Tibial artery (tissue), 4 donors: ENCODE data around the gene PGA4.

ENCODE experiments used
- DNase-seq, 2 donors: peaks; one replicate each; pipeline ENCODE4 v3.0.0-alpha.2; 2019
- H3K27ac ChIP-seq, 2 donors: fragments of 200-600 bp; sonication (generic) in 1 of 2; 1 replicate in 1 of 2; 2 replicates in 1 of 2; pipeline ENCODE4 v1.5.1; 2018 to 2019; ENCODE audit warnings: mild to moderate bottlenecking in 1 of 2
- H3K27me3 ChIP-seq, 2 donors: fragments of 200-600 bp; sonication (generic) in 1 of 2; one replicate each; pipeline versions ENCODE4 v1.5.1 to v1.6.0; 2016 to 2019
- H3K36me3 ChIP-seq, 3 donors: fragments of 200-600 bp; sonication (generic) in 2 of 3; one replicate each; pipeline ENCODE4 v1.5.1; 2016 to 2019; ENCODE audit warnings: mild to moderate bottlenecking in 2 of 3
- H3K4me1 ChIP-seq, 4 donors: fragments of 200-600 bp; sonication (generic) in 2 of 4; 1 replicate in 3 of 4; 2 replicates in 1 of 4; pipeline ENCODE4 v1.5.1; 2016 to 2019
- H3K4me3 ChIP-seq, 2 donors: fragments of 200-600 bp; sonication (generic) in 1 of 2; 1 replicate in 1 of 2; 2 replicates in 1 of 2; pipeline ENCODE4 v1.5.1; 2018 to 2019; ENCODE audit warnings: mild to moderate bottlenecking in 2 of 2
- H3K9me3 ChIP-seq, 3 donors: fragments of 200-600 bp; sonication (generic) in 1 of 3; one replicate each; pipeline ENCODE4 v1.5.1; 2016 to 2019
- CTCF ChIP-seq, 2 experiments: fragments of 200-600 bp in 1 of 2; fragments of 450-650 bp in 1 of 2; IDR thresholded peaks; one replicate each; pipeline ENCODE4 v1.5.1; 2017 to 2019; ENCODE audit warnings: antibody characterized with exemption in 2 of 2, mild to moderate bottlenecking in 1 of 2, moderate library complexity in 1 of 2
- intact Hi-C: fragments of 100-400 bp; cut with DNase I; formaldehyde crosslinking; loops from one replicate; pipeline ENCODE4 v1.15.0; 2023; ENCODE audit warnings: low total_unique reads

PGA4 gene

DNA sequence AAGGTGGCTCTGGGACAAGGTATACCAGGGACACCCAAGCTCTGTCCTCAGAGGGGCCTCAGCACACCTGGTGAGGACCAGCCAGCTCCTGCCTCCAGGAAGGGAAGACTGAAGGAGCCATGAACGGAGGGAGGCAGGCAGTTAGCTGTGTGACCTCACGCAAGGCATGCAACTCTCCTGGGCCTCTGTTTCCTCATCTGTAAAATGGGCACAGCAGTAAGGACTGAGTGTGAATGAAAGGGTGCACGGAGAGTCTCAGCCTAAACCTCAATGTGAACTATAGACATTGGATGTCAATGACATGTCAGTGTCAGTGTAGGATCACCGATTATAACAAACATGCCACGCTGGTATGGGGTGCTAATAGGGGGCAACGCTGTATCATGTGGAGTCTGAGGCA lies 37.2 kb downstream of the PGA4 start:
- DNase-seq = no peak
- Histone ChIP-seq H3K9me3 (no peaks in the 10 kb centered on the region), H3K27ac (no peak overlapping the region), H3K4me1 (no peaks in the 10 kb centered on the region), H3K27me3 (no peaks in the 10 kb centered on the region), H3K4me3 (no peak overlapping the region), H3K36me3 (peaks cover 0 to 9% (median 0%) of the 10 kb centered on the region in 3 donors)
- TF ChIP-seq CTCF (IDR thresholded peaks at IDR 0.05) = no peak
- intact Hi-C loops = no loop called here

DNA sequence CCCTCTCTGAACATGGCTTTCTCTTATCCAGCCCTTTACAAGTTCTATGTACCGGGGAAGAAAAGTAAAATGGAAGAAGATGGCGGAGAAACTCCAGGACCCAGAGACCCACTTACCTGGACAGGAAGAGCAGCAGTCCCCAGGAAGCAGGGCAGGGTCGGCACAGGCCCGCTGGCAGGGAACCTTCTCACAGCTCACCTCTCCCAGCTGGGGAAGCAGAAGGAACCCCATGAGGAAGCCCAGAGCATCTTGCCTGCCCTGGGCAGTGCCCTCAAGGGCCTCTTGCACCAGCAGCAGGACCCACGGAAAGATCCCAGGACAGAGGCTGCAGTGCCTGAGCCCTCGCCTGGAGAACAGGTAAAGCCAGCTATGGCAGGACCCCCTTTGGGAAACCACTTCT lies 42.2 kb downstream of the PGA4 start:
- no peak for TF ChIP-seq CTCF (IDR thresholded peaks at IDR 0.05)
- Histone ChIP-seq H3K36me3 (no peaks in the 10 kb centered on the region), H3K27ac (no peak overlapping the region), H3K9me3 (no peaks in the 10 kb centered on the region), H3K27me3 (no peaks in the 10 kb centered on the region), H3K4me3 (no peak overlapping the region), H3K4me1 (no peaks in the 10 kb centered on the region)
- no peak for DNase-seq
- intact Hi-C loops = no loop called here

- H3K9me3 ChIP-seq = no peaks in the 10 kb centered on the region
- H3K27ac ChIP-seq = no peak overlapping the region
- no peaks in the 10 kb centered on the region for H3K36me3 ChIP-seq
- no peaks in the 10 kb centered on the region for H3K4me1 ChIP-seq
- intact Hi-C loops = no loop called here
- H3K4me3 ChIP-seq = no peak overlapping the region
- H3K27me3 ChIP-seq = no peaks in the 10 kb centered on the region
- TF ChIP-seq CTCF (IDR thresholded peaks at IDR 0.05) = no peak
- no peak for DNase-seq
These were observed 42.6 kb downstream of the PGA4 start for GRCh38 chr11:61264795-61265194.

DNA sequence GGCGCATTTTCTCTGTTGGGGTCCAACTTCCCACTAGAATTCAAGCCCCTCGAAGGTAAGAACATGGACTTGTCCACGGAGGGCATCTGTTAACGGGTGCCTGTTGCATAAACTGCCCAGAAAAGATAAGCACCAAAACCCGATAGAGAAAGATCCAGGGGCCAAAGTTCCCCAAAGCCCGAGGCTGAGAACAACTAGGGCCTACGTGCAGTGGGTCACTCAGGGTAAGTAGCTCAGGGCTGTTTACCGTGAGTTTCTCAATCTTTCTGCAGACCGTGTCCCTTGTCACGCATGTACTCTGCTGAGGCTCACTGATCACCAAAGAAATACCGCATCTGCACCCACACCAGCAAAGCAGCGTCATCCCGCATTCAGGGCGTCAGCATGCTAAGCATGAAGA lies 43.2 kb downstream of the PGA4 start:
- intact Hi-C loops = no loop called here
- H3K4me1 ChIP-seq = no peaks in the 10 kb centered on the region
- no peaks in the 10 kb centered on the region for H3K27me3 ChIP-seq
- no peak for TF ChIP-seq CTCF (IDR thresholded peaks at IDR 0.05)
- H3K36me3 ChIP-seq = no peaks in the 10 kb centered on the region
- no peak overlapping the region for H3K27ac ChIP-seq
- no peak overlapping the region for H3K4me3 ChIP-seq
- no peaks in the 10 kb centered on the region for H3K9me3 ChIP-seq
- no peak for DNase-seq

DNA sequence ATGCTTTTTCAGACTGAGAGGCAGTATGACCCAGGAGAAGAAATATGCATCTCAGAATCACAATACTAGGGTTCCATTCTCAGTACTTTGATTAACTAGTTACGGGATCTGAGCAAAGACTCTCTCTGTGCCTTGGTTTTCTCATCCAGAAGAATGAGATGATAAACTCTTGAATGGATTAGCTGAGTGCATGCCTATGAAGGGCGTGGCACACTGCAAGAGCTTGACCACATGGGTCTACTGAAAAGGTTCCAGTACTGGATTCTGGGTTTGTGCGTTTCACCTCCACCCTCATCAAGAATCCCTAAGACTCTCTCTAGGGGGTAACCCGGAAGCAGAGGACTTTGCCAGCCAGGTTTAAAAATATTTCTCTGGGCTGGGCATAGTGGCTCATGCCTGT lies 44.5 kb downstream of the PGA4 start:
- Histone ChIP-seq H3K4me1 (no peaks in the 10 kb centered on the region), H3K27ac (no peak overlapping the region), H3K36me3 (no peaks in the 10 kb centered on the region), H3K4me3 (no peak overlapping the region), H3K27me3 (no peaks in the 10 kb centered on the region), H3K9me3 (no peaks in the 10 kb centered on the region)
- no peak for DNase-seq
- no peak for TF ChIP-seq CTCF (IDR thresholded peaks at IDR 0.05)
- intact Hi-C loops = no loop called here

GRCh38 chr11:61267437-61267841 lies 45.3 kb downstream of the PGA4 start:
- H3K27ac ChIP-seq = no peak overlapping the region
- no peaks in the 10 kb centered on the region for H3K4me1 ChIP-seq
- no peak overlapping the region for H3K4me3 ChIP-seq
- no peak for DNase-seq
- intact Hi-C loops = no loop called here
- H3K9me3 ChIP-seq = no peaks in the 10 kb centered on the region
- H3K27me3 ChIP-seq = no peaks in the 10 kb centered on the region
- no peak for TF ChIP-seq CTCF (IDR thresholded peaks at IDR 0.05)
- no peaks in the 10 kb centered on the region for H3K36me3 ChIP-seq
